H1 (cell line): ENCODE results near the gene CSAD. TPM values are rescaled to one million over a fixed set of nuclear protein-coding genes. Genes with fewer than 3 reads are reported as not detected.

Experiments
- CBX5 ChIP-seq: fragments of 300-800, 300-1000 bp; sonication (generic); IDR thresholded peaks from 2 replicates; pipeline ENCODE4 v1.7.1; 2016; ENCODE audit warnings: antibody characterized with exemption, low read length, low read depth
- polyA plus RNA-seq, 7 experiments: library from polyadenylated mRNA; depleted of rRNA in 3 of 7; stranded (reverse) in 5 of 7; unstranded in 2 of 7; fragments of >200 nt in 5 of 7; fragments of 200-250 nt in 2 of 7; gene quantifications; 1 replicate in 5 of 7; 2 replicates in 1 of 7; 4 replicates in 1 of 7; pipeline versions ENCODE4 v1.2.1 to v1.2.3, GENCODE V29; 2011 to 2013; ENCODE audit warnings: missing spikeins in 2 of 7, mixed read lengths in 2 of 7
- total RNA-seq: library from RNA; stranded (reverse); fragmentation: NEBNext Ultra II Directional; extraction: Animal tissue kit (Norgen Biotek cat#: 25700); gene quantifications from 2 replicates; pipeline ENCODE4 v1.2.1, GENCODE V29; 2021

The CSAD gene
- total and polyA plus RNA-seq, 2 of the 8 experiments (the other 6 are each of a cell fraction or from before 2014, with no cell fraction given): 8.8 to 11.3 TPM

DNA sequence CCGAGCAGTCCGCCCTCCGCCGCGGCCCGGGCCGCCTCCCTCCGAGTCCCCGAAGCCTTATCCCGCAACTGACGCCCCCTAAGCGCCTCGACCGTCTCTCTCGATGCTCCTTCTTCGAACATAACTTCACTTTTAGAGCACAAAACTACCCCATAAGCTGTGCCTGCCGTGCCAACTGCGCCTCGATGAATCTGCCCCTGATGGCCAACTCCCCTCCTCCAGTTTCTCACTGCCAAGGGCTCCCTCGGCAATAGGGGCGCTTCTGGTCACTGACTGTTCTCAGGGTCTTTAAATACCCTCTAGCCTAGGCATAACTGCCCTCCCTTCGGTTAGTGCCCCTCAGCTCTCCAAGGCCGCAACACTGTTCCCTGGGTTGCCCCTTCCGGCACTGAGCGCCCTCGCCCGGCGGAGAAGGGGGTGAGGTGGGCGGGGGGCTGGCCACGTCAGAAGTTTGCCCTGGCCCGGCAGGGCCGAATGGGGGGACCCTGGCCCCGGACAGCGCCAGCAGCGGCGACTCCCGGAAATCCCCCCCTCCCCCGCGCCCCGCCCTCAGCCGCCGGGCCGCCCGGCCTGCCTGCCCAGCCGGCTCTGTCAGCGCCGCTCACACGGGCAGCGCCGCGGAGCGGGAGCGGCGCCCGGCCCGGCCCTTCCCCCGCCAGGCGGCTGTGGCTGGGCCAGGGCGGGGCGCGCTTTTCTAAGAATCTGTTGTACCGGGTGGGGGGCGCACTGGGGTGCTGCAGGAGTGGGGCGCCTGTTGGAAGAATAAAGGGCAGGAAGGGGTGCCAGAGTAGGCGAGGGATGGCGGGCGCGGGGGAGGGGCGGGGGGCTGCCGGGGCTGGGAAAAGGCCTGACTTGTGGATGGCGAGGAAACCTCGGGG lies 40.7 kb upstream of the CSAD start (continued):
- TF ChIP-seq CBX5: no peak
